ENCODE data around the gene INVS.

DNA sequence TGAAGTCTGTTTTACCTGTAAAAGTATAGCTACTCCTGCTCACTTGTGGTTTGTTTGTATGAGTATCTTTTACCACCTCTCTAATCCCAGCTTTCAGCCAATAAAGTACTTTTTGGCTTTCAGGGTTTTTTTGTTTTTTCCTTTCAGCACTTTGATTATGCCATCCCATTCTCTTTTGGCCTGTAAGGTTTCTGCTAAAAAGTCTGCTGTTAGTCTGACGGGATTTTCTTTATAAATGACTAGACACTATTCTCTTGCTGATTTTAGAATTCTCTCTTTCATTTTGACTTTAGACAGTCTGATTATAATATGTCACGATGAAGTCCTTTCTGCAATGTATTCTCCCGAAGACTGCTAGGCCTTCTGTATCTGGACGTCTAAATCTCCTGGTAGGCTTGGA is 216.5 kb downstream of the INVS start:
- TF ChIP-seq, protein P1, sequence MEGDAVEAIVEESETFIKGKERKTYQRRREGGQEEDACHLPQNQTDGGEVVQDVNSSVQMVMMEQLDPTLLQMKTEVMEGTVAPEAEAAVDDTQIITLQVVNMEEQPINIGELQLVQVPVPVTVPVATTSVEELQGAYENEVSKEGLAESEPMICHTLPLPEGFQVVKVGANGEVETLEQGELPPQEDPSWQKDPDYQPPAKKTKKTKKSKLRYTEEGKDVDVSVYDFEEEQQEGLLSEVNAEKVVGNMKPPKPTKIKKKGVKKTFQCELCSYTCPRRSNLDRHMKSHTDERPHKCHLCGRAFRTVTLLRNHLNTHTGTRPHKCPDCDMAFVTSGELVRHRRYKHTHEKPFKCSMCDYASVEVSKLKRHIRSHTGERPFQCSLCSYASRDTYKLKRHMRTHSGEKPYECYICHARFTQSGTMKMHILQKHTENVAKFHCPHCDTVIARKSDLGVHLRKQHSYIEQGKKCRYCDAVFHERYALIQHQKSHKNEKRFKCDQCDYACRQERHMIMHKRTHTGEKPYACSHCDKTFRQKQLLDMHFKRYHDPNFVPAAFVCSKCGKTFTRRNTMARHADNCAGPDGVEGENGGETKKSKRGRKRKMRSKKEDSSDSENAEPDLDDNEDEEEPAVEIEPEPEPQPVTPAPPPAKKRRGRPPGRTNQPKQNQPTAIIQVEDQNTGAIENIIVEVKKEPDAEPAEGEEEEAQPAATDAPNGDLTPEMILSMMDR (IDR thresholded peaks at IDR 0.05; ENCODE audit: low read length): no peak
- TF ChIP-seq EZH2phosphoT487 (IDR thresholded peaks at IDR 0.05; ENCODE audit: low read length): no peak
